Kasumi-1 (cell line): Measurements from ENCODE around the gene TACC2.
"Not testable (repeated sequence)": the region's sequence is repeated elsewhere in the genome, so short reads cannot be mapped to it uniquely, and the experiment has no call there.

ENCODE experiments used
- DNase-seq, 2 experiments: peaks; one replicate each; lab custom pipeline; 2025; lab: John Stamatoyannopoulos, UW

TACC2 gene

GRCh38 chr10:122190176-122190943, 201.4 kb downstream of the TACC2 start:
- DNase-seq, result no peak

DNA sequence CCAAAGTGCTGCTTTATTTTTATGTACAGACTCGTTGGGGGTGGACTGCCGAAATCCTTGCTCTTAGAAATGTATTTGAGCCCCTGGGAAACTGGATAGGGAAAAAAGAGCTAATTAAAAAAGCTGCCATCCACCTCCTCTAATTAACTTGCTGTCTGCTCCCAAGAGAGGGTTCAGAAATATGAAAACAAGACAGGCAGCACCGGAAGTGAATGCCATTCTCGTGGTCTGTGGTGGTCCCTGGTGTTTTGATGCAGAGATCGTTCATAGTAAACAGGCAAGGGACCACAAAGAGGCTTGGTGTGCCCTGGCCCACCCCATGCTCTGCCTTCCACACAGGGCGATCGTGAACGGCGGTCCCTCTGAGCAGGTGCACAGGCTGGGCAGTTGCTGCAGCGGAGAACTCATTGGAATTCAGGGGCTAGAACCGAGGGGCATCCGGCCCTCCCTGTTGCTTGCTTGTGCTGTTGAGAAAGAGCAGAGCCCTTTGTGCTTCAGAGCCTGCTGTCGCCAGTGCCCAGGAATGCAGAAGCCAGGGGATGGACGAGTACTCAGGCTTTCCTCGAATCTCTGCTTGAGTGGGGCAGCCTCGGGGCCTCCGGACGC, 203.1 kb downstream of the TACC2 start:
- DNase-seq, result no peak

DNA sequence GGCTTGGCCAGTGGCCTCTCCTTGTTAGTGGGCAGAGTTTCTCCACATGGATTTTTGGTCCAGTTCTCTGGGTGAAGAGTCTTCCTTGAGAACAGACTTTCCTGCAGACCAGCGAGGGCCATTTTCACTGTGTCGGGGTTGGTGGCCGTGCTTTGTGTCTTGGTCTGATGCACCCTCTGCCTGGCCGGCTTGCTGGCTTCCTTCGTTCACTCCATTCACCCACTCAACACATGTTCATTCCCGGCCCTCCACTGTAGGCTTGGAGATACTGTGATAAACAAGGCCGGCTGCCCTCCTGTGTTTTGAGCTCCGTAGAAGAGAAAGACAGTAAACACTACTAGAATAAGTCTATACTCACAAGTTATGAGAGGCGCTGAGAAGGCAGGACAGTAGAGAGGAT, 205.3 kb downstream of the TACC2 start:
- DNase-seq, result no peak

DNA sequence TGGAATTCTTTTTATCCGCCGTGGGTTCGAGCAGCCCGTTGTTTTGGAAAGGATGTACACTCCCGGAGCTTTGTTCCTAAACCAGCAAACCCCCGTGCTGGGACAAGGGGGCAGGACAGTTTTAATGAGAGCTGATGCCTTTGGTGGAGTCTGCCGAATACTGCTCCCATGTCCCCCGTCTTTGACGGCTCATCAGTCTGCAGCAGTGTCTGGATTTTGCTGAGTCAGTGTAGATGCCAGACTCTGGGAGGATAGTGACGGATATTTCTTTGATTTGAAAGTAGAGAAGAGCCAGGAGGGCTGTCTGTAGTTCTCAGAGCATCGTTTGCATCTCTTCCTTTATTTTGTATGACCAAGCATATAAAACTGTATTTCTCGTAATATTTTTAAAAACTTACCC, 207.3 kb downstream of the TACC2 start:
- DNase-seq, result no peak

DNA sequence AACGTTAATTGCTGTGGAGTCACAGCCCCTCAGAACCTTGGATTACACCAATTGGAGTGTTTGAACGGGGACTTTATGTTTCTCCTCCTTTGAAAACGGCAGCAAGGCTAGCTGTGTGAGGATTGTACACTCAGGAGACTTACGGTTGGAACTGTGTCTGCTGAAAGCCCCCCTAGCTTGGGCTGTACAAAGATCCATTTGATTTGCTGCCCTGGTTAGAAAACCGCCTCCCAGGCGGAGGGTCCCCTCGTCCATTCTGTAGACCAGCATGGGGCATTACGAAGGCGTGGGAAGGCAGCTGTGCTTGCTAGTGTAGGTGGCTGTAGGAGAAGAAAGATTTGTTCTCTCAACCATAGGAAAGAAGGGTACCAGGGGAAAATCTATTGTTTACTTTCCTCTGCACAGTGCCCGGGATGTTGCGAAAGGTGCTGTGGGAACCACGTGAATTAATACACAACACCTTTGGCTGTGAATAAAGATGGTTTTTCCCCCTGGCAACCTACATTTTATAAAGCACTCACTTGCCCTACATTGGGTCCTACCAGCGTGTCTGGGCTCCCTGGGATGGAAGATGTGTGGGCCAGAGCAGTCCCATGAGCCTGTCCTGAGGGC, 208.8 kb downstream of the TACC2 start:
- DNase-seq, result no peak

DNA sequence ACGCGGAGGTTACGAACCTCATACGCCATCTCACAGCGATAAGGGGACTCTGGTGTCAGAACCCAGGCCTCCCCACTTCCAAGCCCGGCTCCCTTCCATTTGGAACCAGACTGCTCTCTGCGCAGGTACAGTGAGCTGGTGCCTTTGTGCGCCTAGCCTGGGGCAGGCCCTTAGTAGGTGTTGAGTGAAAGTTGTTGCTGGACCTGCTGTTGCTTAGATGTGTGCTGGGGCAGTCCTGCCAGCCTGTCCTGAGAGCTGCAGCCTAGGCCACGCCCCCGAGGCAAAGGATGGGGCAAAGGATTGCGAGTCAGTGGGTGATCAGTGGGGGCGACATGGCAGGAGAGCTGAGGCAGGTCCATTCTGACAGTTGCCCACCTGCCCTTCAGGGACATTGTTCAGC, 209.7 kb downstream of the TACC2 start:
- DNase-seq, result no peak

DNA sequence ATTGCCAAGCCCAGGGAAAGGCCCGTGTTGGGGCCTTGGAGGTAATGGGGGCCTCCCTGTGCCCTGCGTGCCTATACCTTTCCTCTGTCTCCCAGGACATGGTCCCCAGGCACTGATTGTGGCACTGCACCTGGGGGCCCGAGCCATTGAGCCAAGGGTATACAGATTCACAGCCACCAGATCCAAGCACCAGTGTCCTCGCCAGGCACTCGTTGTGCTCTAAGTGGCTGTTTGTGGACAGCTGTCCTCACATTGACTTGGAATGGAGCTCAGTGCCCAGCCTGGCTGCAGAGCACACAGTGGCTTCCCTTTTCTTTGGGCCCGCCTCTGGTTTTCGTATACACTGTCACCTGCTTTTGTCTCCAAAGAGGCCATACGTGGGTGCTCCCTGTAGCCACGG, 210.1 kb downstream of the TACC2 start:
- no peak for DNase-seq

GRCh38 chr10:122199689-122200088, 210.7 kb downstream of the TACC2 start:
- no peak for DNase-seq

DNA sequence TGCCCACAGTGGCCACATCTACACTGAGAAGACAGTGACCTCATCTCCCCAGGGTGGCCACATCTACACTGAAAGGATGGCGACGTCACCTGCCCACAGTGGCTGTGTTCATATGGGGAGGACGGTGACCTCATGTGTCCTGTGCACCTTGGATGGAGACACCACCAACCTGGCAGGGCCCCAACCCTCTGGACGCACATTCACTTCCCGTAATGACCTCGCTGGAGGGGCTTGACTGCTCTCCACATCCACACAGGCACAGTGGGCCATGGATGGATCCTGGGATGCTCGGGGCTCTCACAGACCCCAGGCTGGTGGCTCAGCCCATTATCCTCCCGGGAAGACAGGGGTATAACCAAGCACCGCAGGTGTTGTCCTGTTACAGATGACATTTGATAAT, 212.4 kb downstream of the TACC2 start:
- no peak for DNase-seq

DNA sequence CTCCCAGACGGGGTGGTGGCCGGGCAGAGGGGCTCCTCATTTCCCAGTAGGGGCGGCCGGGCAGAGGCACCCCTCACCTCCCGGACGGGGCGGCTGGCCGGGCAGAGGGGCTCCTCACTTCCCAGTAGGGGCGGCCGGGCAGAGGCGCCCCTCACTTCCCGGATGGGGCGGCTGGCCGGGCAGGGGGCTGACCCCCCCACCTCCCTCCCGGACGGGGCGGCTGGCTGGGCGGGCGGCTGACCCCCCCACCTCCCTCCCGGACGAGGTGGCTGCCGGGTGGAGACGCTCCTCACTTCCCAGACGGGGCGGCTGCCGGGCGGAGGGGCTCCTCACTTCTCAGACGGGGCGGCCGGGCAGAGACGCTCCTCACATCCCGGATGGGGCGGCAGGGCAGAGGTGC, 214.2 kb downstream of the TACC2 start:
- not testable (repeated sequence) for DNase-seq

DNA sequence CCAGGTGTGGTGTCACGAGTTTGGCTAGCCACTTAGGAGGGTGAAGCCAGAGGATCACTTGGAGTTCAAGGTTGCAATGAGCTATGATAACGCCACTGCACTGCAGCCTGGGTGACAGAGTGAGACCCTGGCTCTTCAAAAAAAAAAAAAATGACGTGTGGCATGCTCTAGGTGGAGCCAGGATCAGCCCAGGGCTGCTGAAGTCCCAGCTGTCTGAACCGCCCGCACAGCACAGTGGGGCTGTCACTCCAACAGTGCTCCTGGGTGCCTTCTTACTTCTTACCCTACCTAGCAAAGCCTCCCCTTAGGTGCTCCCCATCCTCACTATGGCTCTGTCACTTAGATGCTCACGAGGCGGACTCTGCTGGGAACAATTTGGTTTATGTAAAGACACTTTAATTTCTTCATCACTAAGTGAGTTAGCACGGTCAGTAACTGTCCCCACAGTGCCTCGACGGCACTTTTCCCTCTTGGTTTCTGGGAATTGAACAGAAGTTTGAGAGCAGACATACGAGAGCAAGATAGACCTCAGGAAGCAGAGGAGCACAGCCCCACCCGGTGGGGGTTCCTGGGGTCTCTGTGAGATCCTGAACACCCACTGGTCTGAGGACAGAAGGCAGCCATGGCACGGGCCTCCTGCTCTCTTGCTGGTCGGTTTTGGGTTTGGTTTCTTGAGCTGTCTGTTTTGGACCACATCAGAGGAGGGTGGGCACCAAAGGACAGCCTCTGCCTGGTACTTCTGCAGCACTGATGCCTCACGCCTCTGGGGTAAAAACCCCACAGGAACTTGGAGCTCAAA, 215.9 kb downstream of the TACC2 start:
- DNase-seq, result no peak

GRCh38 chr10:122206471-122207065, 217.6 kb downstream of the TACC2 start:
- no peak for DNase-seq

DNA sequence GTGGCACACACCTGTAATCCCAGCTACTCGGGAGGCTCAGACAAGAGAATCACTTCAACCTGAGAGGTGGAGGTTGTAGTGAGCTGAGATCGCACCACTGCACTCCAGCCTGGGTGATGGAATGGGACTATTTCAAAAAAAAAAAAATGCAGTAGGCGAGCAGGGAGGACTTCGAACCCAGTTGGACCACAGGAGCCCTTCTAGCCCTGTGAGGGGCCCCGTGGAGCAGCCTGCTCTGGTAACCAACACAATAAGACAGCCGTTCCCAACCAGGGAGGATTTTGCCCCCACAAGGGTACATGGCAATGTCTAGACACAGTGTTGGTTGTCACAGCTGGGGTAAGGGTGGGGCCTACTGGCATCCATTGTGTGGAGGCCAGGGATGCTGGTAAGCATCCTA, 218.2 kb downstream of the TACC2 start:
- DNase-seq, result no peak

GRCh38 chr10:122207596-122207995, 218.6 kb downstream of the TACC2 start:
- DNase-seq, result no peak

DNA sequence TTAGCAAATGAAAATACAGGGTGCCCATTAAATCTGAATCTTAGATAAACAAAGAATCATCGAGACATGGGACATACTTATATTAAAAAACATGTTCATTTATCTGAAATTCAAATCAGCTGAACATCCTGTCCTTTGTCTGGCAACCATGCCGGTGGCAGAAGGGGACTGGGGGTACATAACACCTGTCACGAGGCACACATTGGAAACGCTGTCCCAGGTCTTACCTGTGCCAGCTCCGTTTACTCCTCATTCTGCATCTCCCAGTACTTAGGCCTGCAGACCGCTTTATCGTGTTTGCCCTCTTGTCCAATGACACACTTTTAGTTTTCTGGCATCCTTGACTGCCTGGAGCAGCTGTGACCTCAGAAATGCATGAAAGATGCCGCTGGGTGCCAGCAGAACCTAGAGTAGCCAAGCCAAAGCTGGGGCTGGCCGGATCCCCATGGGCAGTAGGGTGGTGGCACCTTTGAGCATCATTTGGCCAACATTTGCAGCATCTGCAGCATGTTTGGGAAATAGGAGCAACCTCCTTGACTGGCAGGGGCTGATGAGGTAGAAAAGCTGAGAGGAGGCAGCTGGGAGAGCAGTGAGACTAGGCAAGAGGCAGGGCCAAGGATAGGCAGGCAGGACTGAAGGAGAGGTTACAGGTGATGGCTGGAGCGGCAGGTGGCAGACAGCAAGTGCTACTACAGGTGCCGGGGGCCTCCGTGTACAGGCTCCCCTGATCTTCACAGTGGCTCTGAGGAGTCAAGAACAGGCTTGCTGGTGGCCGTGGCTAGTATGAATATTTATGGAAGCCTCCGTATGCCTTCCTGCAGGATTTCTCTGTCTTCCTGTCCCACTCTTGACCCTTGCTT, 219.8 kb downstream of the TACC2 start:
- DNase-seq, result no peak

DNA sequence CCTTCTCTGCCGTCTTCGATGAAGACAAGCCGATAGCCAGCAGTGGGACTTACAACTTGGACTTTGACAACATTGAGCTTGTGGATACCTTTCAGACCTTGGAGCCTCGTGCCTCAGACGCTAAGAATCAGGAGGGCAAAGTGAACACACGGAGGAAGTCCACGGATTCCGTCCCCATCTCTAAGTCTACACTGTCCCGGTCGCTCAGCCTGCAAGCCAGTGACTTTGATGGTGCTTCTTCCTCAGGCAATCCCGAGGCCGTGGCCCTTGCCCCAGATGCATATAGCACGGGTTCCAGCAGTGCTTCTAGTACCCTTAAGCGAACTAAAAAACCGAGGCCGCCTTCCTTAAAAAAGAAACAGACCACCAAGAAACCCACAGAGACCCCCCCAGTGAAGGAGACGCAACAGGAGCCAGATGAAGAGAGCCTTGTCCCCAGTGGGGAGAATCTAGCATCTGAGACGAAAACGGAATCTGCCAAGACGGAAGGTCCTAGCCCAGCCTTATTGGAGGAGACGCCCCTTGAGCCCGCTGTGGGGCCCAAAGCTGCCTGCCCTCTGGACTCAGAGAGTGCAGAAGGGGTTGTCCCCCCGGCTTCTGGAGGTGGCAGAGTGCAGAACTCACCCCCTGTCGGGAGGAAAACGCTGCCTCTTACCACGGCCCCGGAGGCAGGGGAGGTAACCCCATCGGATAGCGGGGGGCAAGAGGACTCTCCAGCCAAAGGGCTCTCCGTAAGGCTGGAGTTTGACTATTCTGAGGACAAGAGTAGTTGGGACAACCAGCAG, 221.7 kb downstream of the TACC2 start:
- DNase-seq, result no peak

GRCh38 chr10:122213364-122213763, 224.4 kb downstream of the TACC2 start:
- no peak for DNase-seq

GRCh38 chr10:122213766-122214165, 224.8 kb downstream of the TACC2 start:
- DNase-seq, result no peak

- DNase-seq, result no peak
These were observed 227.1 kb downstream of the TACC2 start for GRCh38 chr10:122216047-122216446.

- no peak for DNase-seq
These were observed 230.4 kb downstream of the TACC2 start for GRCh38 chr10:122219340-122219739.
